ENCODE results near the gene GGN. TPM values are rescaled to one million over a fixed set of nuclear protein-coding genes. Genes with fewer than 3 reads are reported as not detected.
A peak's percentile ranks its signal among the peaks of the same experiment; 100 is the strongest.

GGN gene
- total RNA-seq, 1 donor from 2014 or later, result 3.3 TPM

DNA sequence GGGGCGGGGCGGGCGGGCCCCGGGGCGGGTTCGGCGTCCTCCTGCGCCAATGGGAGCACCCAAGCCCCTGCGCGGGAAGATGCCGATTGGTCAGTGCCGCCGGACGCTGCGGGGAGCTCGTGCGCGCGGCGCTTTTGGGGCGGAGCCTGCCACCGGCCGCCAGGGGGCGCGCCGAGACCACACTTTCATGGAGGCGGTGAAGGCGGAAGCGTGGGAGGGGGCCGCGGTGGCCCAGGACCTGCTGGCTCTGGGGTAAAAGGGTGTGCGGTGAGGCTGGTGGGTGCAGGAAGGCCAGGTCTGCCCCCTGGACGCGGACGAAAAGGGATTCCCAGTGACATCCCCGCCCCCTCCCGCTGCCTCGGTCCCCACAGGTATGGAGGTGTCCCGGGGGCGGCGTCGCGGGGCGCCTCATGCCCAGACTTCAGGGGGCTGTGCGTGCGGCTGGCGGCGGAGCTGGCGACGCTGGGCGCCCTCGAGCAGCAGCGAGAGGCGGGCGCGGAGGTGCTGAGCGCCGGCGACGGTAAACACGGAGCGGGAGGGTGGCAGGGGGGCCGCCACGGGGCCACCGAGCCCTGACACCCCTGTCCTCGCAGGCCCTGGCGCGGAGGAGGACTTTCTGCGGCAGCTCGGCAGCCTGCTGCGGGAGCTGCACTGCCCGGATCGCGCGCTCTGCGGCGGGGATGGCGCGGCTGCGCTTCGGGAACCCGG is 15.3 kb upstream of the GGN start, which contains the start of gene FAM98C:
Gene FAM98C, plus strand, starts transcription at position 127 of the 708 bp plus-strand sequence. Its CDS starts 61 bp downstream, at position 188.
- H3K9me3 Mint-ChIP-seq (ENCODE audit: low read depth), result no peaks in the 10 kb centered on the region
- peaks cover 25% of the 10 kb centered on the region for H3K27me3 Mint-ChIP-seq
- DNase-seq (ENCODE audit: low spot score, unreplicated experiment), result peak; percentile 98
- peak within 1 kb of the TSS; percentile 76 for H3K27ac Mint-ChIP-seq
- TF ChIP-seq, protein P1, sequence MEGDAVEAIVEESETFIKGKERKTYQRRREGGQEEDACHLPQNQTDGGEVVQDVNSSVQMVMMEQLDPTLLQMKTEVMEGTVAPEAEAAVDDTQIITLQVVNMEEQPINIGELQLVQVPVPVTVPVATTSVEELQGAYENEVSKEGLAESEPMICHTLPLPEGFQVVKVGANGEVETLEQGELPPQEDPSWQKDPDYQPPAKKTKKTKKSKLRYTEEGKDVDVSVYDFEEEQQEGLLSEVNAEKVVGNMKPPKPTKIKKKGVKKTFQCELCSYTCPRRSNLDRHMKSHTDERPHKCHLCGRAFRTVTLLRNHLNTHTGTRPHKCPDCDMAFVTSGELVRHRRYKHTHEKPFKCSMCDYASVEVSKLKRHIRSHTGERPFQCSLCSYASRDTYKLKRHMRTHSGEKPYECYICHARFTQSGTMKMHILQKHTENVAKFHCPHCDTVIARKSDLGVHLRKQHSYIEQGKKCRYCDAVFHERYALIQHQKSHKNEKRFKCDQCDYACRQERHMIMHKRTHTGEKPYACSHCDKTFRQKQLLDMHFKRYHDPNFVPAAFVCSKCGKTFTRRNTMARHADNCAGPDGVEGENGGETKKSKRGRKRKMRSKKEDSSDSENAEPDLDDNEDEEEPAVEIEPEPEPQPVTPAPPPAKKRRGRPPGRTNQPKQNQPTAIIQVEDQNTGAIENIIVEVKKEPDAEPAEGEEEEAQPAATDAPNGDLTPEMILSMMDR (IDR thresholded peaks at IDR 0.05; ENCODE audit: unreplicated experiment), result peak; percentile 100
- peak within 1 kb of the TSS; percentile 78 for H3K4me3 Mint-ChIP-seq (ENCODE audit: low read depth)
- H3K36me3 Mint-ChIP-seq (ENCODE audit: insufficient read depth), result peaks cover 3% of the 10 kb centered on the region
- H3K4me1 Mint-ChIP-seq (ENCODE audit: low read depth), result no peaks in the 10 kb centered on the region

DNA sequence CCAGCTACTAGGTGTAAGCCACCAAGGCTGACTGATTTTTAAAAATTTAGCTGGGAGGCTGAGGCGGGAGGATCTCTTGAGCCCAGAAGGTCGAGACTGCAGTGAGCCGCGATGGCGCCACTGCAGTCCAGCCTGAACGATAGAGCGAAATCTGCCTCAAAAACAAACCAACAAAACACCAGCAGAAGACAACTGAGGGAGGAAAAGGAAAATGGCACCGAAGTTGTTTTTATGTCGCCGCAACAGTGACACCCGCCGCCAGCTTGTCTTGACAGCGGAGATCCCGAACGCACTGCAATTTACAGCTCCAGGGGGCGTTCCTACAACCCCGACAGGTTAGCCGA is 14.8 kb upstream of the GGN start:
- Mint-ChIP-seq H3K9me3 (ENCODE audit: low read depth) (no peaks in the 10 kb centered on the region), H3K27me3 (peaks cover 25% of the 10 kb centered on the region), H3K4me3 (ENCODE audit: low read depth) (peak overlapping the region; percentile 78), H3K4me1 (ENCODE audit: low read depth) (no peaks in the 10 kb centered on the region), H3K36me3 (ENCODE audit: insufficient read depth) (peaks cover 2% of the 10 kb centered on the region), H3K27ac (peak overlapping the region; percentile 76)
- DNase-seq (ENCODE audit: low spot score, unreplicated experiment), result no peak
- TF ChIP-seq, protein P1 (IDR thresholded peaks at IDR 0.05; ENCODE audit: unreplicated experiment), result no peak

DNA sequence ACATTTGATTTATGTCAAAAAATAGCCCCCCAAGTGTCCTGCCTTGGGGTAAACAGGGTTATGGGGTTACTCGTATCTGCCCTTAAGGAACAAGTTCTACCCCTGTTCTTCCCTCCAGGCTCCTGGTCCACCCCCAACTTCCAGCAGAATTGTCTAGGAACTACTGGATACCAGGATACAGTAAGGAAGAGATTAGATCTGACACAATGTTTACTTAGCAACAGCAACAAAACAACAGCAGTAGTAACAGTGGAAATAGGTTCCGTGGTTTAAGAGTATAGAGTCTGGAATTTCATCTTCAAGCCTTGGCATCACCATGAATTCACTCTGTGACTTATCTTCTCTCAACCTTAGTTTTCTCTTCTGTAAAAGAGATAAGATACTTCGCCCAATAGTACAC is 13.3 kb upstream of the GGN start:
- peaks cover 6% of the 10 kb centered on the region for H3K36me3 Mint-ChIP-seq (ENCODE audit: insufficient read depth)
- TF ChIP-seq, protein P1 (IDR thresholded peaks at IDR 0.05; ENCODE audit: unreplicated experiment), result no peak
- H3K9me3 Mint-ChIP-seq (ENCODE audit: low read depth), result no peaks in the 10 kb centered on the region
- DNase-seq (ENCODE audit: low spot score, unreplicated experiment), result no peak
- no peaks in the 10 kb centered on the region for H3K4me1 Mint-ChIP-seq (ENCODE audit: low read depth)
- peaks cover 31% of the 10 kb centered on the region for H3K27me3 Mint-ChIP-seq
- no peak overlapping the region for H3K27ac Mint-ChIP-seq
- H3K4me3 Mint-ChIP-seq (ENCODE audit: low read depth), result no peak overlapping the region

DNA sequence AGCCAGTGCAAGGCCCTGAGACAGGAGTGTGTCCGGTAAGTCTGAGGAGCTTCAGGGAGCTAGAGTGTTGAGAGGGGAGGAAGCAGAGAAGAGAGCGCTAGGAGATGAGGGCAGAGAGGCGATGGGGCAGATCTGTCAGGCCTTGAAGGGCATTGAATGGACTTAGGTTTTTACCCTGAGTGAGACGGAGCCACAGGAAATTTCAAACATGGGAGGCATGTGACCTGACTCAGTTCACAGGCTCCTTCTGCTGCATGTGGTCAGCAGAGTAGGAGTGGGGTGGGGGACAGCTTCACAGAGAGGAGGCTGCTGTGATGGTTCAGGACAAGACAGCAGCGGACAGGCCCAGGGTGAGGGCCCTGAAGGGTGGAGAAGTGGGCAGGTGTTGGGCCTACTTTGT is 12.5 kb upstream of the GGN start:
- Mint-ChIP-seq H3K9me3 (ENCODE audit: low read depth) (no peaks in the 10 kb centered on the region), H3K36me3 (ENCODE audit: insufficient read depth) (peaks cover 6% of the 10 kb centered on the region), H3K4me1 (ENCODE audit: low read depth) (no peaks in the 10 kb centered on the region), H3K27ac (no peak overlapping the region), H3K4me3 (ENCODE audit: low read depth) (no peak overlapping the region), H3K27me3 (peaks cover 31% of the 10 kb centered on the region)
- TF ChIP-seq, protein P1 (IDR thresholded peaks at IDR 0.05; ENCODE audit: unreplicated experiment), result no peak
- no peak for DNase-seq (ENCODE audit: low spot score, unreplicated experiment)

DNA sequence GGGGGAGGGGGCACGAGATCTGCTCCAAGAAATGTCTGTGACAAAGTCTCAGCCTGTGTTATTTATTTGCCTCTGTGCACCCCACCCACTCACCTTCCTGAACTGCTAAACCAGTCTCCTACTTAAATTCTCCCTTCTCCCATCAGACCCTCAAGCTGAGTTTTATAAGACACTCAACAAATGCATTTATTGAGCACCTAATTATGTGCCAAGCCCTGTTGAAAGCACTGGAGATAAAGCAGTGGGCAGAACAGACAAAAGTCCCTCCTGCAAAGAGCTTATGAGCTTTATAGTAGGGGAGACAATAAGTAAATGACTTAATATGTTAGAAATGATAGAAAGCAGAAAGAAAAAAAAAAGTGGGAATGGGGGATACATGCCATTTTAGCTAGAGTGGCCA is 11.7 kb upstream of the GGN start:
- Mint-ChIP-seq H3K9me3 (ENCODE audit: low read depth) (no peaks in the 10 kb centered on the region), H3K4me3 (ENCODE audit: low read depth) (no peak overlapping the region)

More for the DNA sequence above, 11.7 kb upstream of the GGN start:
- TF ChIP-seq, protein P1 (IDR thresholded peaks at IDR 0.05; ENCODE audit: unreplicated experiment), result no peak
- DNase-seq (ENCODE audit: low spot score, unreplicated experiment), result no peak
- Mint-ChIP-seq H3K4me1 (ENCODE audit: low read depth) (no peaks in the 10 kb centered on the region), H3K27me3 (peaks cover 31% of the 10 kb centered on the region), H3K27ac (no peak overlapping the region), H3K36me3 (ENCODE audit: insufficient read depth) (peaks cover 11% of the 10 kb centered on the region)
